Lung microvascular endothelial cell (primary cell): Measurements from ENCODE around the gene FAM186B. TPM values are rescaled to one million over a fixed set of nuclear protein-coding genes. Genes with fewer than 3 reads are reported as not detected.
A peak's percentile ranks its signal among the peaks of the same experiment; 100 is the strongest.

ENCODE experiments used
- DNase-seq, 2 donors: peaks; one replicate each; pipeline versions ENCODE4 v3.0.0 to v3.0.0-alpha.2; 2010; ENCODE audit warnings: low read depth in 2 of 2
- total RNA-seq: library from RNA; depleted of rRNA; stranded (reverse); fragments of >200 nt; gene quantifications from 2 replicates; pipeline ENCODE4 v1.2.1, GENCODE V29; 2014

The FAM186B gene
- total RNA-seq, 1 donor from 2014 or later, result under 0.01 TPM

- peak; percentile 45 to 59 for DNase-seq
These were observed 66.7 kb downstream of the FAM186B start, which contains the start of gene KCNH3 for GRCh38 chr12:49538510-49539403. Gene KCNH3 (plus strand): TSS chr12:49539030. CDS start chr12:49539417, 387 bp downstream.

GRCh38 chr12:49537752-49538509 is 67.5 kb downstream of the FAM186B start:
- DNase-seq, result no peak

Other genes with a start within 250 kb of the FAM186B start
- 11.7 and 18.3 TPM in 2 replicates for gene SPATS2, start 238.2 kb downstream of the FAM186B start, total RNA-seq
- under 0.01 TPM in 1 of 2 replicates, not detected in the other for gene KCNH3, start 66.6 kb downstream of the FAM186B start, total RNA-seq
- 42.9 and 44.2 TPM in 2 replicates for gene MCRS1, start 37.5 kb downstream of the FAM186B start, total RNA-seq
- 1.5 and 2.2 TPM in 2 replicates for gene PRPF40B, start 17.9 kb upstream of the FAM186B start, total RNA-seq
- gene FMNL3, start 101.8 kb upstream of the FAM186B start, total RNA-seq, result 52.0 and 54.5 TPM in 2 replicates
- gene TMBIM6, start 135.9 kb upstream of the FAM186B start, total RNA-seq, result 324 and 480 TPM in 2 replicates
- 6.1 and 6.9 TPM in 2 replicates for gene NCKAP5L, start 222.8 kb upstream of the FAM186B start, total RNA-seq
- 2.0 TPM in 2 replicates for gene BCDIN3D, start 237.5 kb upstream of the FAM186B start, total RNA-seq